ENCODE results near the gene KCNG2. TPM values are rescaled to one million over a fixed set of nuclear protein-coding genes. Genes with fewer than 3 reads are reported as not detected.

Gene KCNG2
- polyA plus RNA-seq, 3 donors: 0.45 to 0.48 TPM; not detected in 1

DNA sequence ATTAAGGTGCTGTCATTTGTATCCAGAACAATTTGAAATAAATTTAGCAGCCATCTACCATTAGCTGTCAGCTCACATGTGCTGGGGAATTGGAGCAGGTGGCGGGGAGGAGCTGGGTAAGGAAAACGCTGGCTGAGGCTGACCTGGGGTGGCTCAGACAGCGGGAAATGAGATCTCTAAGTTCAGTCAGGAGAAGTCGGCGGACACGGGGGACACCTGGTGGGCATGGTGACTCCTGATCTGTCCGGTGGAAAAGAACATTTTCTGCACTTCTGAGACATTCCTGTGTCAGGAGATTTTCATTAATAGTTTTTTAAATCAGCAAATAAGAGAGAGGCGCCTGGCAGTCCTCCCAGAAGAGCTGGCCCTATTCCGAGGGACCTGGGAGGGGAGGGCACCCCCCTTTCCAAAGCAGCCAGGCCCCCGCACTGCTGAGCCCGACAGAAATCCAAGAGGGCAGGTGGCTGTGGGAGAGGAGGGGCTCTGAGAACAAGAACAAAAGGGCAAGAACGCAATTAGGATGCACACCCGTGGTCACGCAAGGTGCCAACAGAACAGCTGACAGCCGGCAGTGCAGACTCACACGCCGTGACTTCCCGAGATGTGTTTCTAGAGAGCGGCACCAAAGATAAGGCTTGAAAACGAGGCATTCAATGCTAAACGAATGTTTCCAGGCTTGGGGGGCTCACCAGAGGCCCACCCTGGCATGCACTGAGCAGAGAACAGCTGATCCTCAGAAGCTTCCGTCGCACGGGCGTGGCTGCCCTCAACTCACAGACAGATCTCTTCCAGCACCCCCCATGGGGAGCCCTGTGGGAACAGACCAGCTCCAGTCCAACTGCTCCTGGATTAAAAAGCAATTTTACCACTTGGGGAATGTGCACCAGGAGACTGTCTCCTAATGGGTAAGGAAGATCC is 127.3 kb downstream of the KCNG2 start:
- DNase-seq (ENCODE audit: extremely low read depth in 1 of 11, low read depth in 9 of 11, low spot score in 4 of 11): peak in 2 of 11 donors; percentile 22 to 43

DNA sequence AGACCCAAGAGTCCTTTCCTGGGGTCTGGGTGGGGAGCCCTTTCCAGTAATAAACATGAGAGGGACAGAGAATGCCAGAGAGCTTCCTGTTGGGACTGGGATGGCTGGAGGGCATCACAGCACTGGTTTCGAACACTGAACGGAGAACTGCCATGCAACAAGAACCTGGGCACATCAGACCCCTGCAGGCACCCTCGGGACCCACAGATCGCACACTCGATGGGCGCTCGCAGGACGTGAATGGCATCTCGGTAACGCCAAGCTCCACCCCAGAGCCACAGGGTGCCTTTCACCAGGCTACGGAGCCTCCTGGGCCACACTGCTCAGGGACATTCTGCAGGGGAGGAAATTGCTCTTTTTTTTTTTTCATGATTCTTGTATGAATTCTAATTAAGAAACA is 128.6 kb downstream of the KCNG2 start:
- no peak for DNase-seq (ENCODE audit: extremely low read depth in 1 of 11, low read depth in 9 of 11, low spot score in 4 of 11)

DNA sequence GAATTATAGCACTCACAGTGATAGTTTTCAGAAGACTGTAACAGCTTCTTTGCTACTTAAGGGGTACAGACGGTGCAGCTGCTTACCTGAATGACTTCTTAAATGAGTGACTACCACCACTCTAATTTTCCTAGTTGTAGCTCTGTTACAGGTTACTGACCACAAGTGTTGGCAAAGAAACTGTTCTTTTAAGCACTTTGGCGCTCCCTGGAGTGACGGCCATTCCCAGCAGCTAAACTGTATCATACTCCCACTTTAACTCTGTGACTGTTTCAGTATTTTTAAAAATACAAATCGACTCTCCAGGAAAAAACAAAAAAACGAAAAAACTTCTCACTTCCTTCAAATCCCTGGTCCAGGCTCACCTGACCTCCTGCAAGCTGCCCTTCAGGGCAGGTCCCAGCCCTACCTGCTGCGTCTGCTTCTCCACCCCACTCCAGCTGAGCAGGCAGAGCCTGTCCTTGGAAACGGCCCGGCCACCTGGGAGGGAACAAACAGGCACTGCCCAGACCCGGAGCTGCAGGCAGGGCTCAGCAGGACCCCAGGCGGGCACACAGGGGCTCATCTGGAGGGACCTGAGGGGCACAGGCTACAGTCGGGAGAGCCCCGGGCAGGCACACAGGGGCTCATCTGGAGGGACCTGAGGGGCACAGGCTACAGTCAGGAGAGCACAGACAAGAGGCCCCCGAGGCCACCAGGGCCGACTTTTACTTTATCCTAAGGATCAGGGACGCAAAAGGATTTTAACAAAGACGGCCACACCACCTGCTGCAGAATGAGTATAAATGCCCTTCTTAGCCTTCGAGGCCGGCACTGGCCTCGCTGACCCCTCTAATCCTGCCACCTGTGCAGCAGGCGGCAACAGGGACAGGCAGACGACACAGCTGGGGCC is 129.2 kb downstream of the KCNG2 start:
- DNase-seq (ENCODE audit: extremely low read depth in 1 of 11, low read depth in 9 of 11, low spot score in 4 of 11): no peak

DNA sequence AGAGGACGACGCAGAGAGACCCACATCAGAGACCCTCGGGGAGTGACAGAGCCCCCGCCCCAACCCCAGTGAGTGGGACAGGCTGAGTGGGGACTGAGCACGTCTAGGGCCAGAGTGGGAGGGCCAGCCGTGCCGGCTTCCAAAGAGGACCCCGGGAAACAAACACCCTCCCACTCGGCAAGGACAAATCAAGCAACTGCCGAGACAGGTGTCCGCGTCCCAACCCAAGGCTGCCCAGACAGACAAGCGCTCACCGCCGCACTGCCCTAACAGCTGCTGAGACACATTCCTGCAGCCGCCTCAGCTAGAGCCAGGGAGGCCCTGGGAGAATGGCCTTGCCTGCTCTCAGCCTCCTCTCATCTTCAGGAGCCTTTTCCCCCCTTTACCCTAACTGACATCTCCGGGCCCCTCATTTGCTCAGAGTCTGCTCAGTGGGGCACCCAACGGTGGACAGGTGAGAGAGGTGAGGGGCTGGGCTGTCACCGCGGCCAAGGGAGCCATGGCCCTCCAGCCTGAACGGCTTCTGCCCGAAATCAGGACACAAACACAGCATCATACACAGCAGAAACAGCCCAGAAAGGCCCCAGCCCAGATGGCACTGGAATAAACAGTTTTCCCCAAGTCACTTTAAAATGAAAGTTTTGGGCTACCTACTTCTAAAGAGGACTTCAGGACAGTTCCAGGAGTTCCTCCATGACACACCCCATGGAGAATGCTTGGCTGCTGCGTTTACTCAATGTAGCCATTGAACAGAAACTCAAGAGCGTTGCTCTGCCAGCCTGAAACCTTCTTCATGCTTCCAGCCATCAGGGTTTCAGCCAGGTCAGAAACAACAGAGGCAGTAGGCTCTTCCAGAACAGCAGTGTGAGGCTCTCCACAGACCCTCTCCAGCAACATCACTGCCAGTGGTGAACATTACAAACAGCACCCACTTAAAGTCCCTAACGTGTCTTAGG is 130.1 kb downstream of the KCNG2 start:
- no peak for DNase-seq (ENCODE audit: extremely low read depth in 1 of 11, low read depth in 9 of 11, low spot score in 4 of 11)

DNA sequence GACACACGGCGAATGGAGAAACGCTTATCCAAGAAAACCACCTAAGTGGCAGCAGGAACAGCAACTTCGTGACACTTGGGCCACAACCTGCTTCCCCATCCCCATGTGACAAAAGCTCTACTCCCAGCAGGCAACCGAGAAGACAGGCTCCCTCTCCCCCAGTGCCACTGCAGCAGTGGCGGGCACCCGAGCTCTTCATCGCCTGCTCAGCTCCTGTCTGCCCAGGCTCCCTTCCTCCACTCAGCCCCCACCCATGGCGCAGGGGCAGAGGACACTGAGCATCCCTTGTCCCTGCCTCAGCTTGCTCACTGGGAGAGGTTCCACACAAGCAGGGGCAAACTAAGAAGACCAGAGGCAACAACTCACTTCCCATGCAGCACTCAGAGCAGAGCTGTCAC is 130.8 kb downstream of the KCNG2 start:
- no peak for DNase-seq (ENCODE audit: extremely low read depth in 1 of 11, low read depth in 9 of 11, low spot score in 4 of 11)

DNA sequence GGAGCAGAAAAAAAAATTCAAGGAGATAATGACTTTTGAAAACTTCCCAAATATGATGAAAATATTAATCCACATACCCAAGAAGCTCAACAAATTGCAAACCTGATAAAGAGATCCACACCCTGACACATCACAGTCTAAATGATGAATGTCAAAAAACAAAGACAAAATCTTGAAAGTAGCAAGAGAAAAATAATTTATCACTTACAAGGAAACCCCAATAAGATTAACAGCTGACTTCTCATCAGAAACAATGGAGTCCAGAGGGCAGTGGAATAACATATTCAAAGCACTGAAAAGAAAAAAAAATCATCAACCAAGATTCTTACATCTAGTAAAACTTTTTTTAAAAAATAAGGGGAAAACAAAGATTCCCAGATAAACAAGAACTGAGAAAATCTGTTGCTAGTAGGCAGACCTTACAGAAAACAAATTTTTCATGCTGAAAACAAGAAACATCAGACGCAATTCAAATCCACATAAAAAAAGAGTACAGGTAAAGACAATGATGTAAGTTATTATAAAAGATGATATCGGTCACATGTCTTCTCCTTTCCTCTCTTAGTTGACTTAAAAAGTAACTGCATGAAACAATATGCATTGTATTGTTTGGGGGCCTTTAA is 132.4 kb downstream of the KCNG2 start:
- DNase-seq (ENCODE audit: extremely low read depth in 1 of 11, low read depth in 9 of 11, low spot score in 4 of 11): no peak

DNA sequence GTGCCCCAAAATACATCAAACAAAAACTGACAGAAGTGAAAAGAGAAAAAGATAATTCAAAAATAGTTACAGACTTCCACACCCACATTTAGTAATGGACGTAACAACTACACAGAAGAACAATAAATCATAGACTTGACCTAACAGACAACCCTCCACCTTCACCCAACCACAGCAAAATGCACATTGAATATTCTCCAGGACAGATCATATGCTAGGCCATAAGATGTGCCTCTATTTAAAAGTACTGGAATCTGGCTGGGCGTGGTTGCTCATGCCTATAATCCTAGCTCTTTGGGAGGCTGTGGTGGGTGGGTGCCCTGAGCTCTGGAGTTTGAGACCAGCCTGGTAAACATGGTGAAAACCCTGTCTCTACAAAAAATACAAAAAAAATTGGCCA is 133.7 kb downstream of the KCNG2 start:
- DNase-seq (ENCODE audit: extremely low read depth in 1 of 11, low read depth in 9 of 11, low spot score in 4 of 11): no peak

DNA sequence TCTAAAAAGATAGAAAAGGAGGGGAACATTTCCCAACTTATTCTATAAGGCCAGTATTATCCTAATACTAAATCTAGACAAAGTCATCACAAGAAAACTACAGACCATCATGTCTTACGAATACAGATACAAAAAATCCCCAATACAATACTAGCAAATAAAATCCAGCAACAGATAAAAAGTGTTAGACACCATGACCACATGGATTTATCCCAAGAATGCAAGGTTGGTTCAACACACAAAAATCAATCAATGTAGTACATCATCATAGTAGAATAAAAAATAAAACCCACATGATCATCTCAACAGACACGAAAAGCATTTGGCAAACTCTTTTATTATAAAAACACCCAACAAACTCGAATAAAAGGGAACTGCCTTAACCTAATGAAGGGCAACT is 135.2 kb downstream of the KCNG2 start:
- DNase-seq (ENCODE audit: extremely low read depth in 1 of 11, low read depth in 9 of 11, low spot score in 4 of 11): no peak

DNA sequence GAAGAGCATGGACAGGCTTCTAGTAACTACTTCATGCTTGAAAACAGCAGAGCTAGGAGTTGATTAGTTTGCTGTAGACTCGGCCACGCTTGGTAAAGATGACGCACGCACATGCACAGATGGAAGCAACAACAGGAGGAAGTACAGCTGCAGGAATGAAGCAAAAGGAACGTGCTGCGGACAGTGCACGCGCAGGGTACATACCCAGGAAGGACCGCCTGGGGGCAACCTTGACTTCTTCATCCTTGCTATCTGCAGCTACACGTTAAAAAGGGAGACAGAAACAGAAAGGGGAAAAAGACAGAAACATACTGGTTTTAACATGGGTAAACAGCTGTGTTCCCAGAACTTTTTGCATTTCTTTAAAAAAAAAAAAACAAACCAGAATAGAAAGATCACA is 136.0 kb downstream of the KCNG2 start:
- no peak for DNase-seq (ENCODE audit: extremely low read depth in 1 of 11, low read depth in 9 of 11, low spot score in 4 of 11)

DNA sequence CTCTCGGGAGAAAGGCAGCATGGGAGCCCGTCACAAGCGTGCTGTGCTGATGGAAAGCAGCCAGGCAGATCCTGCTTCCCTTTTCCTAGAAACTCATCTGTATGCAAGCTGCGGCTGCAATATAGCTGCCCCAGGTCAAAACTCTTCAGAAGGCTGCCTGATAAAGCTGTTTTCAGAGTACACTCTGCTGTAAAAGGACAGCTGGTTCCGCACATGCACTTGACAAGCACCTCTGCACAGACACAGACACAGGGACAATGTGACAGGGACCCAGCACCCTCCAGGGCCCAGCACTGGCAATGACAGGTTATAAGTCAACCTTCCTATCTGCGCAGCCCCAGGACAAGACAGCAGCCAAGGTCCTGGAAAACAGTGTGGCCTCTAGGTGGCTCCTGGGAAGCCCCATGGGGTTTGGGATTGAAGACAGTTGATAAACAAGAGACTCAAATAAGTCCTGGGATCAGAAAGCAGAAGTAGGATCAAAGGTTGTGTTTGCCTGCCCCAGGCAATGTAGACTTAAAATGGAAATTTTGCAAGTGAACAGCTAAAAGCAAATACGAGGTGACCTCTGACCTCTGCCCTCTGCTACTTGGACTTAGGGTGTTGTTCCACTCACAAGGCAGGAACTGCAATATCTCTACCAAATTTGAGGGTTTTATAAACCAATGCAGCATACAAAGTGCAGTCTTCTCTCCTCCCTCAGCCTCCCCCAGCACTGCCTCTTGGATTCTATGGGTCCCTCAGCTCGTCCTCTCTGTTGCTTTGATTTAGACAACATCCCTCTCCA is 136.8 kb downstream of the KCNG2 start:
- DNase-seq (ENCODE audit: extremely low read depth in 1 of 11, low read depth in 9 of 11, low spot score in 4 of 11): no peak

DNA sequence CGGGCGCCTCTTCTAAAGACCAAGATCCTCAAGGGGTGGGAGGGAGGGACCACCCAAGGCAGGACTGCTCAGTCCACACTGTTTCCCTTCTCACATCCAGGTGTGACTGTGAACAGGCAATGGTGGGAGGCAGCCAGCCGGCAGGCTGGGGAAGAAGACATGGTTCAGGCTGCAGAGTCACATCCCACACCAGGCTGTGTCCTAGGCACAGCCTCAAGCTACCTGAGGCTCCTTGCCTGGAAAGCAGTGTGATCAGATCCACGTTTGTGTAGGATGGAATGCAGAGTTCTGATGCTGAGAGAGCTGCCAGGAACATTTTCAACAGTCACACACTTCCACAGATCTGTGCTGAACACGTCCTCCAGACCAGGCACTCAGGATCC is 137.4 kb downstream of the KCNG2 start:
- DNase-seq (ENCODE audit: extremely low read depth in 1 of 11, low read depth in 9 of 11, low spot score in 4 of 11): no peak

DNA sequence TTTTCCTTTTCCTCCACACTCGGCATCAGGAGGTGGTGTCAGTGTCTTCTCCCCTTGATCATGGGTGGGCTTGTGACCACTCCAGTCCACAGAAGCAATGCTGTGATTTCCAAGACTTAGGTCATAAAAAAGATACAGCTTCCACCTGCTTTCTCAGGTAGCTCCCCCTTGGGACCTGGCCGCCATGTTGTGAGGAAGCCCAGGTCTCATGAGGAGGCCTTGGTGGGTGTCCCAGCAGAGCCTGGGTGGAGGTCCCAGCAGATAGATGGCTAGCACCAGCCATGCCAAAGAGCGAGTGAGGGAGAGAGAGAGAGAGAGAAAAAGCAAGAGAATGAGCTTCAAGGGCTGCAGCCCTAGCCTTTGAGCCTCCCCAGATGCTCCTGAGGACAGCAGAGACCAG is 137.8 kb downstream of the KCNG2 start:
- no peak for DNase-seq (ENCODE audit: extremely low read depth in 1 of 11, low read depth in 9 of 11, low spot score in 4 of 11)

DNA sequence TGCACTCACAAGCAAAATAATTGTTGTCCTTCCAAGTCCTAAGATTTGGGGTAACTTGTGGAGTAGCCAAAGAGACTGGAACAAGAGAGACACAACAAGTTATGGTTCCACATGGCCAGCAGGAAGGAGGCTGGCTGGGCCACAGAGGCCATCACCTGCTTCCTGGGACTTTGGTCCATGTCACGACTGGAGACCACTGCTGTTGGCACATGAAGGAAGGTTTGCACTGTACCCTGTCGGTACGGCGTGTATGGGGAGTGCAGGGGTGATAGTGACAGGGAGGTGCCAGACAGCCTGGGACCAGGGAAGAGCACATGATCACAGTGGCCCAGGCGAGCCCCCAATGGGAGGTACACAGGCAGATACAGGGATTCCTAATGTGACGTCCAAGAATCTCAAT is 138.2 kb downstream of the KCNG2 start:
- no peak for DNase-seq (ENCODE audit: extremely low read depth in 1 of 11, low read depth in 9 of 11, low spot score in 4 of 11)

DNA sequence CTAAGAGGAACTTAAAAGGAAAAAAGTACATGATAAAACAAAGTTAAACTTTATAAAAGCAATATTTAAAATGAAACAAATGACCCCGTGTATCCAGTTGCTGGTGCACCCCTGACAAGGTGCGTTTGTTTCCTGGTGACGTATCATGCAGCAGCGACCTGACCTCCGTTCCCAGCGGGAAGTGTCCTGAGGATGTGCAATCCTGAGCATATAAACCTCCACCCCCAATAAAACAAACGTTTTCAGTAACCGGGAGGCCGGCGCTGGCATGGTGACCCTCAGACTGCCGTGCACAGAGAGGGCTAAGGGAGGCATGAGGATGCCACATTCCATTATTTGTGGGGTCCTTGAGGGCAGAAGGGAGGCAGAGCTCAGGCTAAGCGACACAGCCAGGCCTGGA is 138.9 kb downstream of the KCNG2 start:
- DNase-seq (ENCODE audit: extremely low read depth in 1 of 11, low read depth in 9 of 11, low spot score in 4 of 11): no peak

DNA sequence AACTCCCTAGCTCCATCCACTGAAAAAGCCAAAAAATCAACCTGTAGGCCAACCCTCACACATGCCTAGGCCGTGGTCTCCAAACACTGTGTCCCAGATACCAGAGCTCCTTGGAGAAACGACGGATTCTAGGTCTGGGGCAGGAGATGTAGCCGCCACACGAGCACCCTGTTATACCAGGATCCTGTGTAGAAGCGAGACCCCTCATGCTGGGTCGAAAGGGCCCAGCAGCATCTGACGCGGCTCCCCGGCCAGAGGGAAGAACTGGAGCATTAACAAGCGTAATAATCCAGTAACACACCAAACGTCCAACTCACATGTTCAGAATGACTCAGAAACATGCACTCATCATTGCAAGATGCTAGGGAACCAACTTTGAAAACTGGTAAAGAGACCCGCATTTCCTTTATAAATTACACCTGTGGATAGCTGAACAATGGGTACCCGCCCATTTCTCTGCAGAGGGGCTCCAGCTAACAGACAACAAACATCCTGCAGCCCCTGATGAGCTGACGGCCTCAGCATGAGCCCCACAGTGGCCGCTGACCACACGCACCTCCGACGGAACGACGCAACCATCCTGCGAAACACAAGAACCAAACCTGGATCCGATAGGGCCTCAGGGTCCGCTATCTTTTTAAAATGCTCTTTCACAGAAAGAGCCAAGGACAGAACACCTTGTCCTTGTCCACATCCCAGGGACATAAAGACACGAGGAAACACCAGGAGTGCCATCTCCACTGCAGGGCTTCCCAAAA is 139.5 kb downstream of the KCNG2 start:
- no peak for DNase-seq (ENCODE audit: extremely low read depth in 1 of 11, low read depth in 9 of 11, low spot score in 4 of 11)

DNA sequence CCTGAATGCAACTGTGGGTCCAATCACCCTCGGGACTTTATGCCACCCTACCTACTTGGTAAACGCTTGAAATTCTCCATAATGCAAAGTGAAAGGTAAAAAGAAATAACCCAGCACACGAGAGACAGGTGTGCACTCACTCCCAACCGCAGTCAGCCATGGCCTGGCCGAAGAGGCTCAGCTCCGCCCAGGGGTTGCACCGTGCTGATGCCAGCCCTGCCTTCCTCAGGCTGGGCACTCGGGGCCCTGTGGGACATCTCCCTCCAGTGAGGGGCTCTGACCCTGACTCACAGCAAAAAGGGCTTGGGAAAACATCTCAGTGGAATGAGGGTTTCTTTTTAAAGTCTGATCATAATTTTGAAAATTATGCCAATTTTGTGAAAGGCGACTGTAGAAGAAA is 140.5 kb downstream of the KCNG2 start:
- DNase-seq (ENCODE audit: extremely low read depth in 1 of 11, low read depth in 9 of 11, low spot score in 4 of 11): no peak

DNA sequence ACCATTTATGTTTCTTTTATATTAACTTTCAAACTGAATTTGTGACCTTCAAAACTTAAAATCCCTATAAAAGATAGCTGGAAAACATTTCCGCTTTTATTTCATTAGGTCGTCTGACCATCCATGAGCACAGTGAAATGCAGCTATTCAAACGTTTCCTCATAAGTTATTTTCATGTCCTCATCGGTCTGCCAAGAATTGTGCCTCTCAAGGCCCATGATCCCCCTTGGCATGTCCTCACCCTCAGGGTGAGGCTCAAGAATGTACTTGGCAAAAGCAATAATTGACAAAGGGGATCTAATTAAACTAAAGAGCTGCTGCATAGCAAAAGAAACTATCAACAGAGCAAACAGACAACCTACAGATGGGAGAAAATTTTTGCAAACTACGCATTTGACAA is 141.4 kb downstream of the KCNG2 start:
- no peak for DNase-seq (ENCODE audit: extremely low read depth in 1 of 11, low read depth in 9 of 11, low spot score in 4 of 11)
